Midbrain (tissue), 1 donor: ENCODE measurements around the gene NEK9.

Experiments
- DNase-seq: peaks from one replicate; lab custom pipeline; 2025; lab: John Stamatoyannopoulos, UW

Gene NEK9

GRCh38 chr14:75067212-75067611 lies 59.6 kb downstream of the NEK9 start:
- DNase-seq = no peak

- no peak for DNase-seq
Observed at GRCh38 chr14:75066691-75067090, 60.2 kb downstream of the NEK9 start.

GRCh38 chr14:75064205-75064567 lies 62.7 kb downstream of the NEK9 start:
- no peak for DNase-seq

- peak; percentile 90 for DNase-seq
Observed at GRCh38 chr14:75063491-75064204, 63.2 kb downstream of the NEK9 start, which contains the start of gene ACYP1. Gene ACYP1 (minus strand): TSS chr14:75064024. CDS start chr14:75063553, 471 bp downstream.

- no peak for DNase-seq
Observed at GRCh38 chr14:75063013-75063412, 63.8 kb downstream of the NEK9 start.

- DNase-seq = no peak
Observed at GRCh38 chr14:75060420-75060819, 66.4 kb downstream of the NEK9 start.

- no peak for DNase-seq
Observed at GRCh38 chr14:75059642-75060041, 67.2 kb downstream of the NEK9 start.

- DNase-seq = no peak
Observed at GRCh38 chr14:75054421-75054820, 72.4 kb downstream of the NEK9 start.

GRCh38 chr14:75053396-75054291 lies 73.2 kb downstream of the NEK9 start:
- no peak for DNase-seq

GRCh38 chr14:75051556-75051899 lies 75.3 kb downstream of the NEK9 start:
- DNase-seq = no peak

- peak; percentile 89 for DNase-seq
Observed at GRCh38 chr14:75050852-75051555, 75.8 kb downstream of the NEK9 start, which contains the start of gene MLH3. Gene MLH3 (minus strand): TSS chr14:75051467. CDS start chr14:75049655, 1,812 bp downstream.

- no peak for DNase-seq
Observed at GRCh38 chr14:75049731-75050201, 77.1 kb downstream of the NEK9 start.

GRCh38 chr14:75049136-75049535 lies 77.7 kb downstream of the NEK9 start:
- peak; percentile 69 for DNase-seq

- peak; percentile 39 for DNase-seq
Observed at GRCh38 chr14:75048101-75048500, 78.7 kb downstream of the NEK9 start.

- DNase-seq = no peak
Observed at GRCh38 chr14:75047506-75047905, 79.3 kb downstream of the NEK9 start.

GRCh38 chr14:75046899-75047298 lies 79.9 kb downstream of the NEK9 start:
- no peak for DNase-seq

GRCh38 chr14:75046275-75046674 lies 80.6 kb downstream of the NEK9 start:
- DNase-seq = no peak

GRCh38 chr14:75044752-75045151 lies 82.1 kb downstream of the NEK9 start:
- DNase-seq = no peak

- no peak for DNase-seq
Observed at GRCh38 chr14:75044322-75044721, 82.5 kb downstream of the NEK9 start.

GRCh38 chr14:75042035-75042434 lies 84.8 kb downstream of the NEK9 start:
- DNase-seq = no peak

- no peak for DNase-seq
Observed at GRCh38 chr14:75041613-75042012, 85.2 kb downstream of the NEK9 start.

GRCh38 chr14:75040959-75041358 lies 85.9 kb downstream of the NEK9 start:
- no peak for DNase-seq
